Measurements from ENCODE around the gene FGF5. TPM values are rescaled to one million over a fixed set of nuclear protein-coding genes. Genes with fewer than 3 reads are reported as not detected.
"Not testable (repeated sequence)": the region's sequence is repeated elsewhere in the genome, so short reads cannot be mapped to it uniquely, and the experiment has no call there.

FGF5 gene
- total RNA-seq, 1 donor from 2014 or later: 0.30 TPM

DNA sequence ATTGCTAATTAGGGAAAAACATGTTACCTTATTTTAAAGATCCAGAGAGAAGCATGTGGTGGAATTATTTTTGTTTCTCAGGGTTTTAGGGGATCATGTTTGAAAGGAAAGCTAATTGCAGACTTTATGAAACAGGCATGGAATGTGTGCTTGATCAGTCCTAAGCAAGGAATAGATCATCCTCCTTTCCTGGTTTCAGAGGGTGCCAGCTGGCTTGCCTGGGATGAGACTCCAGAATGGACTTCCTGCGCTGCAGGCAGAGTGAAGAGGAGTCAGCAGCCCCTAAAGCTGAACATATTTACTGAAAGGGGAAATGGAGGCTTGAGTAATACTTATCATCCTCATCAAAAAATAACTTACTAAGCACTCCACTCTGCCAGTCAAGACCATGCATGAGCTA, 13.3 kb downstream of the FGF5 start:
- DNase-seq (ENCODE audit: low spot score): no peak
- intact Hi-C loops (cut with DNase I): no loop called here

DNA sequence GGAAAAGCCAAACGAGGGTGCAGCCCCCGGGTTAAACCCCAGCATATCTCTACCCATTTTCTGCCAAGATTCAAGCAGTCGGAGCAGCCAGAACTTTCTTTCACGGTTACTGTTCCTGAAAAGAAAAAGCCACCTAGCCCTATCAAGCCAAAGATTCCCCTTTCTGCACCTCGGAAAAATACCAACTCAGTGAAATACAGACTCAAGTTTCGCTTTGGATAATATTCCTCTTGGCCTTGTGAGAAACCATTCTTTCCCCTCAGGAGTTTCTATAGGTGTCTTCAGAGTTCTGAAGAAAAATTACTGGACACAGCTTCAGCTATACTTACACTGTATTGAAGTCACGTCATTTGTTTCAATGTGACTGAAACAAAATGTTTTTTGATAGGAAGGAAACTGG, 20.0 kb downstream of the FGF5 start:
- DNase-seq (ENCODE audit: low spot score): no peak
- intact Hi-C loops (cut with DNase I): no loop called here

GRCh38 chr4:80290665-80291064, 24.2 kb downstream of the FGF5 start:
- DNase-seq (ENCODE audit: low spot score); intact Hi-C loops (cut with DNase I): not testable (repeated sequence)

DNA sequence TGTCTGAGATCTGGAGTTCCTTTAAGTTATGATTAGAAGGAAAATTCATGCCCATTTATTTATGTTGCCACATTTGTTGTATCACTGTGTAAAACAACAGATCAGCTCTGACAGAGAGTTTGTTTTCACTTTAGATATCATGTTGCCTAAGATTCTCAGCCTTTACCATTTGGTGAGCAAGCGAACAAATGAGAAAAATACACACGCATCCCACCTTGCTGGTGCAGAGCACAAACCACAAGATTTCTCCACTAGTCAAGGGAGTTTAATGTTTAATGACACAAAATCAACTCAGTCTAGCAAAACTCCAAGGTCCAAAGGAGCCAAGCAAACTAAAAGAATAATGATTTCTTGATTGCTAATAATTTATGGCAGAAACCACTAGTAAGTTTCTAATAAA, 27.7 kb downstream of the FGF5 start:
- intact Hi-C loops (cut with DNase I): no loop called here
- DNase-seq (ENCODE audit: low spot score): no peak

DNA sequence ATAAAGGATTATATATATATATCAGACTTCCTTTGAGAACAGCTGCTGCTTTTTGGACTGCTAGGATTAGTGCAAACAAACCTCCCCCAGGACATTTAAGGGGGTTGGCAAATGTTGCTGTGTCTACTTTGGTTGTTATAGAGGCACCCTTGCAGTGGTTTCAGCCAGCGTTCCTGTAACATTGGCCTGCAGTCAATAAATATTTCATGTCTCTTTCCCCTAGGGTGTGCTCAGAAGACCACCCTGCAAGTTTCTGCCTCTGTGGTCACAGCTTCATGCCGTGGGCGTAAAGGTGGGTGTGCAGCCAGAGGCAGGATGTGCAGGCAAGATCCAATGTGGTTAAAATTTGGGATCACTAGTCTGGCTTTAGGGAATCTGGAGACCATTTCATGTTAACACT, 28.9 kb downstream of the FGF5 start:
- no peak for DNase-seq (ENCODE audit: low spot score)
- intact Hi-C loops (cut with DNase I): no loop called here

DNA sequence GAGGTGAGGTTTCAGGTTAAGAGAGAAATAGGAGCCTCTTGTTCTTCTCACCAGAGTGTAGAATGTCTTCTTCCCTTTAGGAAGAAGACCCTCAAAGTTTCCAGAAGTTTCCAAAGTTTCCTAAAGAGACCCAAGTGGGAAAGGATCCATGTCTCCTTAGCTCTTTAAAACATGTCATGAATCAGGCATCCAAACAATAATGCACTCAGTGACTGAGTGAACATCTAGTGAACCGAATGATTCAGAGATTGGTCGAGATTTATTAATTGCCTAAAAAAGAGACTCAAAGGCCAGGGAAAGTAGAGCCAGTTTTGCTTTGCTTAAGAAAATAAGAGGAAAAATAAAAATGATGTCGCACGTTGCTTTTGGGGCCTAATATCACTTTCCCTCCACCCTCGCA, 29.4 kb downstream of the FGF5 start:
- intact Hi-C loops (cut with DNase I): no loop called here

DNA sequence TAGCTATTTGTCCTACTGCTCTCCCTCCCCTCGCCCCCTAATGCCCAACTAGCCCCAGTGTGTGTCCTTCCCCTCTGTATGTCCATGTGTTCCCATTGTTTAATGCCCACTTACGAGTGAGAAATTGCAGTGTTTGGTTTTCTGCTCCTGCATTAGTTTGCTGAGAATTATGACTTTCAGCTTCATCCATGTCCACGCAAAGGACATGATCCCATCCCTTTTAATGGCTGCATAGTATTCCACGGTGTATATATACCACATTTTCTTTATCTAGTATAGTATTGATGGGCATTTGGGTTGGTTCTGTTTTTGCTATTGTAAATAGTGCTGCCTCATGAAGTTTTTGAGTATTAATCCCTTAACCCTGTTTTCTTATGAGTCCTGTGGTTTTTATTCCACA, 35.4 kb downstream of the FGF5 start:
- DNase-seq (ENCODE audit: low spot score): no peak
- intact Hi-C loops (cut with DNase I): no loop called here

More for the DNA sequence above, 29.4 kb downstream of the FGF5 start:
- DNase-seq (ENCODE audit: low spot score): no peak

GRCh38 chr4:80302616-80303223, 36.3 kb downstream of the FGF5 start:
- DNase-seq (ENCODE audit: low spot score): no peak
- intact Hi-C loops (cut with DNase I): no loop called here

DNA sequence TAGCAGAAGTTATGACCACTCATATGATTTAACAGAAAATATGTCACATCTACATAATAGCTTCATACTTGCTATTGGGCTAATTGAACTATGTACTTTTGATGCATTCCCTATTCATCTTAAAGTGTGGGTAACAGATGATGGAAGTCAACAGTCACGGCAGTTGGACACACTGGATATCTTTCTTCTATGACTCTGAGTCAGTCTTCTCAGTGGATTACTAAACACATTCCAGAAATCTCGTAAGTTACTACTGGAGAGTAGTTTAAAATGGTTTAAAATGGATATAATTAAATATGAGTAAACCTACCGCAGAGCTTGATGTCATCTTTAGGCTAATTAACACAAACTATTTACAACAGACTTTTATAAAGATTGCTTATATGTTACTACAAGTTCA, 39.0 kb downstream of the FGF5 start:
- intact Hi-C loops (cut with DNase I): no loop called here
- DNase-seq (ENCODE audit: low spot score): no peak

DNA sequence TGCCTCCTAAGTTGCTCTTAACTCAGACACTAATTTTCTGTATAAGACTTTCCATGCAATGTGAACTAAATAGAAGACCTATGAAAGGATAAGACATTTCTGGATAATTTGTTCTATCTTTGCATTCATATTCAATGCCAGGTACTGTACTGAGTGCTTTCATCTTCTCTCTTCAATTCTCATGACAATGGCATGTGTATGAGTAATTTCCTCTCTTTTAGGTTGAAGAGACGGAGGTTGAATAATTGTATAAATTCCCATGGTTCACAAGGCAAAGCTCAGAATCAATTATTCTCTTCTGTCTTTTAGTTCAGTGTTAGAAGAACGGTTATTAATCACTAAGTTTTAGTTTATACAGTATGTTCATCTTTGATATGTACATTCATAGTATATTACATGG, 39.8 kb downstream of the FGF5 start:
- DNase-seq (ENCODE audit: low spot score): no peak
- intact Hi-C loops (cut with DNase I): no loop called here

DNA sequence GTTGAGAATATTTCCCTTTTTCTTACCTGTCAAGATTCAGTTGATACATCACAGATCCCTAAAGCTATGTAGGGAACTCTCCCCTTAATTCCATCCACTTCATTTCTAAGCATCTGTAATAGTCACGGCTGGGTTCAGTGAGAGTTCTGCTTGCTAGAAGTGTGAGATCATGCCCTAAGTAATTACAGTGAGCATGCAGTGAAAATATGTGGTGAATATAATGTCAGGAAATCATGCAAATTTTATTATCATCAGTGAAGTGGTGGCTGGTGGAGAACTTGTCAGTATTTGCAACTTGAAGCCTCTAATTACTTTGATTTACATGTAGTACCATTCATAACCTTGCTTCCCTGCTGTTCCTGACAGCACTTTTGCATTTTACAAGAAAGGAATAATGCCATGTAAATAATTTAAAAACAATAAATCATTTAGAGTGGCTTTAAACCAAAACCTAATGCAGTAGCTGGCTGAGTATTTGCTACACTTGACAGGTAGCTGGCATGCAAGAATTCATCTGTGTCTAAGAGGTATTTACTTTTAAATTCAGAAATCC, 40.8 kb downstream of the FGF5 start:
- DNase-seq (ENCODE audit: low spot score): no peak
- intact Hi-C loops (cut with DNase I): no loop called here

- intact Hi-C loops (cut with DNase I): no loop called here
- no peak for DNase-seq (ENCODE audit: low spot score)
These were observed 41.5 kb downstream of the FGF5 start for GRCh38 chr4:80307774-80308465.

DNA sequence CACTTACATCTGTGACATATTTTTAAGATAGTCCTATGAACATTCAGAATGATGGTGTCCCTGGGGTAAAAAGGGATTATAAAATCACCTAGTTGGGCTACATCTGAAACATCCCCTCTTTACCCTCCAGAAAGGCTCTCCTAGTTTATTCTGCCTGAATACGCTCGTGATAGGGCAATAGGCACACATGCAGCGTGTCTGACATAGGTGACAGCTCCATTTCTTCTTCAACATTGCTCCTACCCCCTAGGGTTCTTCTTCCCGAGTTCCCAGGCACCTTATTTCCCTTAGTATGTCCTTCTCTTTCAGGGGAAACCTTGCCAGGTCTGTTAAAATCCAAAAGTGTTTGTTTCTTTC, 42.0 kb downstream of the FGF5 start:
- intact Hi-C loops (cut with DNase I): no loop called here
- DNase-seq (ENCODE audit: low spot score): no peak

DNA sequence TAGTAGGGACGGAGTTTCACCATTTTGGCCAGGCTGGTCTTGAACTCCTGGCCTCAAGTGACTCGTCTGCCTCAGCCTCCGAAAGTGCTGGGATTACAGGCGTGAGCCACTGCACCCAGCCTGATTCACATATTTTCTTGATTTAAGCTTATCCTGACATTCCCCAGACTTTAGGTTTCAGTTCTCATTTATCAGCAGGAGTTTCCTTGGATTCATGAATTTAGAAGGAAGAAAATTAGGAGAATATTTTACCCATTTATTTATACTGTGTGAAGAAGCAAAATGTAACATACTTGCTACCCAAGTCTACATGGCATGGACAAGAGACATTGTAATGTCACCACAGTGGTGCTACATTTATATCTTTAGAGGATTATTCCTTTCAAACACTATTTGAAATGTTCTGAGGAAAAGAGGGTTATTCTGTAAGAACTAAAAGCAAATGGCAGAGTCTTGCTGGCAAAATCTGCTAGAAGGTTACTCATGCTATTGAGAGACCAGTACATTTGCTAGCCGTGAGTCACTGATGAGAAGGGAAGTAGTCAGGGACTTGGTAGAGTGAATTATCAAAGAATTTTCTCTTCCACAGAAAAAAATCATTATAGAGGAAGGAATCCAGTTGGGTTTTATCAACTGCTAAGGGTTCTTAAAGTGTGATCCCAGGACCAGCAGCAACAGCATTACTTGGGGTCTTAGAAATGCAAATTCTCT, 43.0 kb downstream of the FGF5 start:
- intact Hi-C loops (cut with DNase I): no loop called here
- DNase-seq (ENCODE audit: low spot score): no peak

DNA sequence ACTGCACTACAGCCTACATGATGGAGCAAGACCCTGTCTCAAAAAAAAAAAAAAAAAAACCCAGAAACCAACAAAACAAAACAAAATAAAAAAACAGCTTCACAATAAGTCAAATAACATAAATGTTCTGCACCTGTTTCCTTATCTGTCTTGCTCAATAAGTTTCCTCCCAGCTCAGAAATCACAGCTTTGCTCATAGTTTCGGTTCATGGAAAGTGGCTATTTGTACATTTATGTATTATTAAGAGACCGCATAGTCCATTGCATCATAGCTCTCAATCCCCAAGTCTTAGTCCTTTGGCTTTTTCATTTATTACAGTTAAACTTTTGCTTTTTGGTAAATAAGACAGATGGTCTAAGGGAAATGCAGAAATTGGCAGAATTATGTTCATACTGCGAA, 44.7 kb downstream of the FGF5 start:
- intact Hi-C loops (cut with DNase I): no loop called here
- DNase-seq (ENCODE audit: low spot score): no peak

- intact Hi-C loops (cut with DNase I): no loop called here
- no peak for DNase-seq (ENCODE audit: low spot score)
These were observed 45.7 kb downstream of the FGF5 start for GRCh38 chr4:80312124-80312523.

DNA sequence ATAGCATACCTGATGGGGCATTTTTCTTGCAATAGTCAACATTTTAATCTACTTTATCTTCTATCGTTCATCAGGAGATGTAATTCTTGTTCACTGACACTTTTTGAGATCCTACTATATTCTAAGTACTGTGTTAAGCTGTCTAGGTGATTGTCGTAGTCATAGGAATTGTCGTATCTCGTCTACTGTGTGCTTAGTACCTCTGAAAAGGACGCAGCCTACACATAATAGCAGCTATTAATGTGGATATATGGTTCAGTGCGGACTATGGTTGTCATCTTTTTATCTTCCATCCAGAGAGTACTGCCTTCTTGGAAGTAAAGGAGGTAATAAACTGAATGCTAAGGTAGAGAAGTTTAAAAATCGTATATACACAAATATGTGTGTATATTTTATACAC, 47.2 kb downstream of the FGF5 start:
- intact Hi-C loops (cut with DNase I): no loop called here
- DNase-seq (ENCODE audit: low spot score): no peak

DNA sequence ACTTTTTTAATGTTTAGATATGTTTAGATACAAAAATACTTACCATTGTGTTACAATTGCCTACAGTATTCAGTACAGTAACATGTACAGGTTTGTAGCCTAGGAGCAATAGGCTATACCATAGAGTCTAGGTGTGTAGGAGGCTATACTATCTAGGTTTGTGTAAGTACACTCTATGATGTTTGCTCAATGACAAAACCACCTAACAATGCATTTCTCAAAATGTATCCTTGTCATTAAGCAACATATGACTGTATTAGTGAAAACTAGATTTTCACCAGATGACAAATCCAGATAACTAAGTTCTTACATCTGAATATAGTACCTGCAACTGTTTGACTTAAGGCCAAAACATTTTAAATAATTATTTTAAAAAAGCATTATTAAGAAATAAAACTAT, 49.4 kb downstream of the FGF5 start:
- DNase-seq (ENCODE audit: low spot score); intact Hi-C loops (cut with DNase I): not testable (repeated sequence)

DNA sequence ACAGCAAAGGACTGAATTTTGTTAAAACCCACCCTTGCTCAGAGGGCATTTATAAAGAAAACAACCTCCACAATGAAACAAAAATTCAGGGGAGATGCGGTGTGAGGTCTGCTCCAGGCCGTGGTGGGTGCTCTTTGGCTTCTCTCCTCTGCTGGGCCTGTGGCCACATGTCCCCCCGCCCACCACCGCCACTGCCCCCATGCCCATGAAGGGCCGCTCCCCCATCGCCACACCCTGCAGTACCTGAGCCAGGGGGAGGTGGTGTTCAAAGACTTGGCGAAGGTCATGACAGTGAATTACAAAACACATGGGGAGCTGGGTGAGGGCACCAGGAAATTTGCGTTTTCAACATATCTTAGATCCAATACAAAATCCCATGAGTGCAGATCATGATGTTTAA, 54.9 kb downstream of the FGF5 start:
- intact Hi-C loops (cut with DNase I): no loop called here
- no peak for DNase-seq (ENCODE audit: low spot score)

DNA sequence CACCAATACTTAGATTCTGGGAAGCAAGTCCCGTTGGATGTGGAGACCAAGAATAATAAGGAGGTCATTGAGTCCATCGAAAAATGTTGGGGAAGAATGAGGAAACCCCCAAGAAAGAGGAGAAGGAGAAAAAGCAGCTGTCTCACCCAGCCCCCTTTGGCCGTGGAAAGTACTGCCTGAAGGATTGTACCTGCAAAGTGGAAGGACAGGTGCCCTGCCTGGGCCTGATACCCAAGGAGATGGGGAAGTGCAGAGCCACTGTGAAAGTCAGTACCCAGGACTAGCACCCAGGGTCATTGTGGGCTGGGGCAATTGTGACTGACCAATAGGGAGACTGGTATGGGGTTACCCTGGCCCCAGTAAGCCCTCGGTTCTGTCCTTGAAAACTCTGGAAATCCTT, 55.3 kb downstream of the FGF5 start:
- DNase-seq (ENCODE audit: low spot score): no peak
- intact Hi-C loops (cut with DNase I): no loop called here

DNA sequence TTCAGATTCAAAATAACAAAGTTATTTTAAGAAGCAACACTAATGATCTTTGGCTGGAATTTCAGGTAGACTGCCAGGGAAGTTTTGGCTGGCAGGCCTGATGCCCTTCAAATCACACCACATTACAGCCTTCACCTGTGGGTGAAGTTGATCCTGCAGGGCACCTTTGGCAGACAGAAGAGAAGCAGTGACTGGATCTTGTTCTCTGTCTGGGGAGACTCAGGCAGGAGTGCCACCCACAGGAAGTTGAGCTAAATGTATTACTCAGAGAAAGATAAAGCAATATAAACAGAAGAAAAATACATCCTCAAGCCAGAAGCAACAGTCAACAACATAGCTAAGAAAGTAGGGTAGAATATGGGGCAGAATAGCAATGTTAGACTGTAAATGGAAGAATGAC, 56.3 kb downstream of the FGF5 start:
- intact Hi-C loops (cut with DNase I): no loop called here
- no peak for DNase-seq (ENCODE audit: low spot score)
